SK-N-SH (cell line): ENCODE measurements around the gene TRIM28. TPM values are rescaled to one million over a fixed set of nuclear protein-coding genes. Genes with fewer than 3 reads are reported as not detected.
A peak's percentile ranks its signal among the peaks of the same experiment; 100 is the strongest.

ENCODE experiments used
- CTCF ChIA-PET: fragments of 300-600, 350-600 bp; formaldehyde crosslinking; extraction: SDS; loops from one replicate; lab custom pipeline; 2021; lab: Yijun Ruan, JAX
- POLR2A ChIA-PET: fragments of 350-600 bp; sonication (Branson Sonifier 250); formaldehyde crosslinking; extraction: SDS; loops from one replicate; lab custom pipeline; 2020; ENCODE audit warnings: antibody characterized with exemption, inconsistent platforms; lab: Yijun Ruan, JAX
- DNase-seq: peaks from one replicate; pipeline ENCODE4 v3.0.0; 2012
- H2AFZ ChIP-seq: fragments of 200-600 bp; sonication (generic); 2 replicates; pipeline ENCODE4 v1.8.1; 2016; ENCODE audit warnings: antibody characterized with exemption, mild to moderate bottlenecking, low read depth
- H3F3A ChIP-seq: fragments of 200-600 bp; sonication (generic); replicated peaks from 2 replicates; pipeline ENCODE3; 2016; ENCODE audit warnings: antibody characterized with exemption, mild to moderate bottlenecking; ENCODE audit not compliant: insufficient read depth
- H3K27ac ChIP-seq, 2 experiments: fragments of 200-500 bp in 1 of 2; fragments of 200-600 bp in 1 of 2; sonication (Bioruptor generic) in 1 of 2; sonication (generic), shearing (Covaris generic) in 1 of 2; 2 replicates each; pipeline versions ENCODE4 v1.5.1 to v1.6.1; 2014 to 2016; ENCODE audit warnings: low read depth in 2 of 2, inconsistent platforms in 1 of 2, low read length in 1 of 2, mild to moderate bottlenecking in 1 of 2, mixed read lengths in 1 of 2
- H3K27me3 ChIP-seq: fragments of 200-600 bp; sonication (generic), shearing (Covaris generic); 2 replicates; pipeline ENCODE4 v1.6.1; 2016; ENCODE audit warnings: mixed run types; ENCODE audit not compliant: insufficient read depth
- H3K36me3 ChIP-seq, 2 experiments: fragments of 200-500 bp in 1 of 2; fragments of 200-600 bp in 1 of 2; sonication (Bioruptor generic) in 1 of 2; sonication (generic) in 1 of 2; replicated peaks in 1 of 2; 2 replicates each; pipeline versions ENCODE3 to v1.5.1; 2014 to 2016; ENCODE audit warnings: low read length in 1 of 2, mild to moderate bottlenecking in 1 of 2; ENCODE audit not compliant: insufficient read depth in 2 of 2, control insufficient read depth in 1 of 2
- H3K4me1 ChIP-seq, 2 experiments: fragments of 200-500 bp in 1 of 2; fragments of 200-600 bp in 1 of 2; sonication (Bioruptor generic) in 1 of 2; sonication (generic), shearing (Covaris generic) in 1 of 2; 2 replicates each; pipeline versions ENCODE4 v1.5.1 to v1.6.1; 2014 to 2016; ENCODE audit warnings: low read depth in 1 of 2, low read length in 1 of 2, mixed run types in 1 of 2; ENCODE audit not compliant: insufficient read depth in 2 of 2, control insufficient read depth in 1 of 2
- H3K4me2 ChIP-seq: fragments of 200-600 bp; sonication (generic), shearing (Covaris generic); 2 replicates; pipeline ENCODE4 v1.6.1; 2017; ENCODE audit warnings: mixed run types
- H3K4me3 ChIP-seq, 2 experiments: fragments of 200-500 bp in 1 of 2; fragments of 200-600 bp in 1 of 2; sonication (Bioruptor generic) in 1 of 2; sonication (generic), shearing (Covaris generic) in 1 of 2; 2 replicates each; pipeline versions ENCODE4 v1.5.1 to v1.8.1; 2014 to 2016; ENCODE audit warnings: low read depth in 2 of 2, inconsistent platforms in 1 of 2, low read length in 1 of 2, mild to moderate bottlenecking in 1 of 2, mixed read lengths in 1 of 2, moderate library complexity in 1 of 2
- H3K79me2 ChIP-seq: fragments of 200-600 bp; sonication (generic); 2 replicates; pipeline ENCODE4 v1.8.1; 2017; ENCODE audit warnings: mild to moderate bottlenecking; ENCODE audit not compliant: insufficient read depth
- H3K9ac ChIP-seq: fragments of 200-600 bp; sonication (generic); 2 replicates; pipeline ENCODE4 v1.6.1; 2017; ENCODE audit warnings: mixed run types
- H3K9me2 ChIP-seq: fragments of 200-600 bp; sonication (generic); 2 replicates; pipeline ENCODE4 v1.6.1; 2017; ENCODE audit warnings: mixed run types
- H3K9me3 ChIP-seq: fragments of 200-600 bp; sonication (generic); 2 replicates; pipeline ENCODE4 v1.6.1; 2017; ENCODE audit warnings: mixed run types, mild to moderate bottlenecking, moderate library complexity
- H4K20me1 ChIP-seq: fragments of 200-600 bp; sonication (generic); 2 replicates; pipeline ENCODE4 v1.6.1; 2017; ENCODE audit warnings: mild to moderate bottlenecking, mixed run types; ENCODE audit not compliant: insufficient read depth
- CTCF ChIP-seq: fragments of 200-600 bp; sonication (generic); IDR thresholded peaks from 2 replicates; pipeline ENCODE4 v1.6.1; 2017; ENCODE audit warnings: antibody characterized with exemption, mild to moderate bottlenecking, moderate library complexity
- FOSL2 ChIP-seq: IDR thresholded peaks from 2 replicates; pipeline ENCODE4 v1.4.0; 2012; ENCODE audit warnings: low read depth, mild to moderate bottlenecking, moderate library complexity, borderline replicate concordance
- GABPA ChIP-seq: IDR thresholded peaks from 2 replicates; pipeline ENCODE4 v1.4.0; 2012; ENCODE audit warnings: low read depth, mild to moderate bottlenecking
- JUND ChIP-seq: IDR thresholded peaks from 2 replicates; pipeline ENCODE4 v1.4.0; 2012
- MXI1 ChIP-seq: IDR thresholded peaks from 2 replicates; pipeline ENCODE4 v1.6.1; 2012; ENCODE audit warnings: mild to moderate bottlenecking, low read depth, low read length, improper control_type of control experiment
- NRF1 ChIP-seq: IDR thresholded peaks from 2 replicates; pipeline ENCODE4 v1.6.1; 2012; ENCODE audit warnings: low read depth, mild to moderate bottlenecking, low read length
- POLR2AphosphoS5 ChIP-seq: IDR thresholded peaks from 2 replicates; pipeline ENCODE4 v1.6.1; 2012; ENCODE audit warnings: low read depth, low read length
- RAD21 ChIP-seq: IDR thresholded peaks from 2 replicates; pipeline ENCODE4 v1.6.1; 2012; ENCODE audit warnings: mild to moderate bottlenecking, low read length
- RCOR1 ChIP-seq: fragments of 150-350 bp; IDR thresholded peaks from 2 replicates; pipeline ENCODE4 v1.6.1; 2017; ENCODE audit warnings: antibody characterized with exemption, low read length
- RXRA ChIP-seq: IDR thresholded peaks from 2 replicates; pipeline ENCODE4 v1.4.0; 2012; ENCODE audit warnings: low read depth, mild to moderate bottlenecking, borderline replicate concordance
- SIN3A ChIP-seq: IDR thresholded peaks from 2 replicates; pipeline ENCODE4 v1.6.1; 2012; ENCODE audit warnings: low read depth, mild to moderate bottlenecking, low read length, moderate library complexity, borderline replicate concordance
- SMC3 ChIP-seq: IDR thresholded peaks from 2 replicates; pipeline ENCODE4 v1.6.1; 2012; ENCODE audit warnings: low read depth, low read length, improper control_type of control experiment
- TCF12 ChIP-seq: IDR thresholded peaks from 2 replicates; pipeline ENCODE4 v1.4.0; 2012
- WGBS: methylation state at CpG from one replicate; pipeline ENCODE4 v1.1.6; 2017; ENCODE audit warnings: low lambda C conversion rate; 5-methylcytosine and 5-hydroxymethylcytosine counted together
- polyA plus RNA-seq, 3 experiments: library from polyadenylated mRNA; depleted of rRNA; stranded (reverse); fragments of >200 nt; gene quantifications; 2 replicates each; pipeline ENCODE4 v1.2.3, GENCODE V29; 2012
- TF ChIP-seq, protein P1 (sequence below): IDR thresholded peaks from 2 replicates; pipeline ENCODE4 v1.4.0; 2012; ENCODE audit warnings: low read depth

Gene TRIM28
- polyA plus RNA-seq, 1 of the 3 experiments (the other 2 are of a cell fraction), result 594 TPM

DNA sequence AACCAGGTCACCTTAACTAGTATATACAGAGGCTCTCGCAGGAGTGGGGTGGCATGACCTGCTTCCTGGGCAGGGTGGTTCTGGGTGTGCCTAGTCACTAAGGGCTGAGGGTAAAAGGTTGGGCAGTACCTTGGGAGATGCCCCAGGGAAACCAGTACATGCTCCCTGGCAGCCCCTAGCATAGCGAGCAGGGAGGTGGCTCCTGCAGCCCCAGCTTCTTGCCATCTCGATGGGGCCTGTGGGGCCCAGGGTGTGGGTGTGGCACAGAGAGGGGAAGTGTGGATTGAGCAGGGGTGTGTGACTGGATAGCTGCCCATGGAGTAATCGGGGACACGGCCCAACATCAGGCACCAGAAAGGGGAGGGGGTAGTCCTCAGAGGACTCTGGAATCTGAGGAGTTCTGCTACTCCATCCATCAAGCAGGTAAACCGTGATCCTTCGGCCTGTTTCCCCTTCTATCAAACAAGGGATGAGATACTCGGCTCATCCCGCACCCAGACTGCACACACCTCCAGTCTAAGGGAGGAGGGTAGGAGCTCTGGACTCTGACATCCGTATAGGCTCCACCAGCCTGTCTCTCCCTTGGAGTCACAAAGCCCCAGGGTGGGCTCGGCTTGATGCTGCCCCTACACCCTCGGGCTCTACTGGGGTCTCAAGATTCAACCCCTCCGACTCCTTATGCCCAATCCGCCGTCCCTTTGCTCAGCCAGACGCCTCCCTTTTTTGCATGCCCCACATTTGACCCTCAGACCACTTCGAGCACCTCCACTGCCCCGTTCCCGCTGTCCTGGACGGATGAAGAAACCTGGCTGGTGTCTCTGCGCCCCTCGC is 25.4 kb upstream of the TRIM28 start:
- CTCF ChIA-PET, result interaction anchor here (0.8 to 4.7 kb wide), 31 partner anchors 10 to 191 kb away, joined by 3 to 81 read pairs (median 5); partner anchors contain the start of genes CHMP2A, TRIM28, UBE2M and ZNF446
- H4K20me1 ChIP-seq, result no peaks in the 10 kb centered on the region; the same call in 1 of the 2 replicates

GRCh38 chr19:58519087-58519354 is 24.8 kb upstream of the TRIM28 start:
- POLR2A ChIA-PET, result interaction anchor here (1.0 to 3.8 kb wide), 9 partner anchors 20 to 192 kb away, joined by 3 to 49 read pairs (median 9); partner anchors contain the start of genes CHMP2A, RPS5, TRIM28 and UBE2M
- Histone ChIP-seq H3K27me3 (no peaks in the 10 kb centered on the region), H3K36me3 (peaks cover 3 to 19% of the 10 kb centered on the region in 2 experiments), H3K79me2 (peaks cover 55% of the 10 kb centered on the region), H3K4me2 (peak overlapping the region; percentile 98), H3K4me3 (peak overlapping the region; percentile 75 to 83), H3K27ac (peak overlapping the region; percentile 92 to 97), H3K4me1 (peaks cover 0 to 33% of the 10 kb centered on the region in 2 experiments; a peak in 1 of 4 replicates), H3K9me2 (no peaks in the 10 kb centered on the region), H3F3A (peaks cover 19% of the 10 kb centered on the region), H2AFZ (peak overlapping the region; percentile 86; the same call in 1 of the 2 replicates), H4K20me1 (no peaks in the 10 kb centered on the region; the same call in 1 of the 2 replicates), H3K9ac (peak overlapping the region; percentile 93), H3K9me3 (no peaks in the 10 kb centered on the region)
- CTCF ChIA-PET, result interaction anchor here (0.8 to 4.7 kb wide), 33 partner anchors 9 to 191 kb away, joined by 3 to 81 read pairs (median 5); partner anchors contain the start of genes CHMP2A, TRIM28, UBE2M and ZNF446
- TF ChIP-seq RCOR1 (no peak), TCF12 (no peak), FOSL2 (no peak), POLR2AphosphoS5 (no peak), SMC3 (peak; percentile 41; the same call in 1 of the 2 replicates), JUND (no peak), RAD21 (peak; percentile 39), SIN3A (peak; percentile 68), GABPA (0 out of 2 replicates have a peak, but pooled peaks have one; percentile 25), NRF1 (0 out of 2 replicates have a peak, but pooled peaks have one; percentile 6), RXRA (no peak)
- TF ChIP-seq, protein P1, sequence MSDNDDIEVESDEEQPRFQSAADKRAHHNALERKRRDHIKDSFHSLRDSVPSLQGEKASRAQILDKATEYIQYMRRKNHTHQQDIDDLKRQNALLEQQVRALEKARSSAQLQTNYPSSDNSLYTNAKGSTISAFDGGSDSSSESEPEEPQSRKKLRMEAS, result 0 out of 2 replicates have a peak, but pooled peaks have one; percentile 44
- TF ChIP-seq, all 33 proteins: peak for 6
- WGBS, result 4% methylated on average over 12 of the region's 14 CpGs
- DNase-seq, result peak; percentile 88

More for the DNA sequence above, 25.4 kb upstream of the TRIM28 start:
- Histone ChIP-seq H3F3A (peaks cover 19% of the 10 kb centered on the region), H3K36me3 (peaks cover 6 to 19% of the 10 kb centered on the region in 2 experiments), H3K27me3 (no peaks in the 10 kb centered on the region), H3K9me2 (no peaks in the 10 kb centered on the region), H3K4me3 (peak overlapping the region; percentile 75 to 83), H3K4me2 (peak overlapping the region; percentile 98), H3K9me3 (no peaks in the 10 kb centered on the region), H3K79me2 (peaks cover 57% of the 10 kb centered on the region), H3K27ac (peak overlapping the region; percentile 92 to 97), H3K4me1 (peaks cover 0 to 36% of the 10 kb centered on the region in 2 experiments; a peak in 1 of 4 replicates), H2AFZ (no peak overlapping the region), H3K9ac (peak overlapping the region; percentile 93)
- TF ChIP-seq MXI1 (no peak), CTCF (peak; percentile 49; the same call in 1 of the 2 replicates)
- 5% methylated on average over 15 of the region's 22 CpGs for WGBS
- POLR2A ChIA-PET, result interaction anchor here (1.0 to 3.8 kb wide), 8 partner anchors 20 to 192 kb away, joined by 3 to 49 read pairs (median 11); partner anchors contain the start of genes CHMP2A, RPS5, TRIM28 and UBE2M
- peak; percentile 39 for DNase-seq
